GM12891 (cell line): Measurements from ENCODE around the gene ITFG2.

Experiments
- DNase-seq: peaks from one replicate; pipeline ENCODE4 v3.0.0; 2011; ENCODE audit warnings: low spot score; ENCODE audit not compliant: insufficient read length
- FAIRE-seq: peaks from 2 replicates; lab custom pipeline; 2011; peaks lifted over from hg19 to GRCh38; lab: Jason Lieb, UNC
- PAX5 ChIP-seq: IDR thresholded peaks from 2 replicates; pipeline ENCODE4 v1.6.1; 2011; ENCODE audit warnings: low read length, moderate library complexity, mild to moderate bottlenecking; ENCODE audit not compliant: insufficient read depth, severe bottlenecking
- POLR2A ChIP-seq: IDR thresholded peaks from 2 replicates; pipeline ENCODE4 v1.6.1; 2011; ENCODE audit warnings: low read depth, low read length, control low read depth
- POLR2AphosphoS5 ChIP-seq: IDR thresholded peaks from 2 replicates; pipeline ENCODE4 v1.6.1; 2011; ENCODE audit warnings: low read depth, low read length, control low read depth
- POU2F2 ChIP-seq: IDR thresholded peaks from 2 replicates; pipeline ENCODE4 v1.6.1; 2011; ENCODE audit warnings: low read depth, mild to moderate bottlenecking, control low read depth, low read length, moderate library complexity
- SPI1 ChIP-seq: IDR thresholded peaks from 2 replicates; pipeline ENCODE4 v1.6.1; 2011; ENCODE audit warnings: low read depth, low read length, control low read depth
- TAF1 ChIP-seq: IDR thresholded peaks from 2 replicates; pipeline ENCODE4 v1.6.1; 2011; ENCODE audit warnings: low read depth, low read length, control low read depth

ITFG2 gene

GRCh38 chr12:2775431-2775830 is 37.0 kb upstream of the ITFG2 start:
- no peak for FAIRE-seq
- TF ChIP-seq SPI1 (no peak), PAX5 (no peak)
- no peak for DNase-seq

GRCh38 chr12:2776129-2776806 is 36.2 kb upstream of the ITFG2 start:
- DNase-seq (no peak), FAIRE-seq (no peak)
- TF ChIP-seq SPI1 = no peak
- no peak for TF ChIP-seq POU2F2
- no peak for TF ChIP-seq TAF1
- TF ChIP-seq POLR2A = no peak
- TF ChIP-seq POLR2AphosphoS5 = no peak
- no peak for TF ChIP-seq PAX5

GRCh38 chr12:2779281-2779680 is 33.2 kb upstream of the ITFG2 start:
- DNase-seq (no peak), FAIRE-seq (no peak)
- TF ChIP-seq SPI1 (no peak), TAF1 (no peak), POU2F2 (no peak), POLR2AphosphoS5 (no peak), POLR2A (no peak), PAX5 (no peak)

GRCh38 chr12:2783936-2784600 is 28.4 kb upstream of the ITFG2 start:
- FAIRE-seq (peak; percentile 89), DNase-seq (peak; percentile 42)
- TF ChIP-seq SPI1 = peak; percentile 26; the same call in 1 of the 2 replicates
- TF ChIP-seq POLR2AphosphoS5 = no peak
- TF ChIP-seq POU2F2 = no peak

- no peak for FAIRE-seq
These were observed 27.5 kb upstream of the ITFG2 start for GRCh38 chr12:2785017-2785416.

GRCh38 chr12:2791089-2791488 is 21.4 kb upstream of the ITFG2 start:
- no peak for FAIRE-seq
- DNase-seq = no peak
- no peak for TF ChIP-seq POLR2A
- TF ChIP-seq POLR2AphosphoS5 = no peak
- TF ChIP-seq POU2F2 = no peak
- TF ChIP-seq PAX5 = no peak
- no peak for TF ChIP-seq TAF1
- no peak for TF ChIP-seq SPI1

More at GRCh38 chr12:2785017-2785416, 27.5 kb upstream of the ITFG2 start:
- no peak for DNase-seq
- no peak for TF ChIP-seq SPI1

- FAIRE-seq = no peak
- no peak for TF ChIP-seq POU2F2
- TF ChIP-seq TAF1 = no peak
- TF ChIP-seq SPI1 = no peak
- no peak for TF ChIP-seq POLR2A
- no peak for TF ChIP-seq POLR2AphosphoS5
- no peak for TF ChIP-seq PAX5
- DNase-seq = no peak
These were observed 19.6 kb upstream of the ITFG2 start for GRCh38 chr12:2792671-2793500.

- DNase-seq (no peak), FAIRE-seq (no peak)
- TF ChIP-seq SPI1 (no peak), POLR2AphosphoS5 (no peak), POLR2A (no peak), PAX5 (no peak), TAF1 (no peak), POU2F2 (no peak)
These were observed 18.9 kb upstream of the ITFG2 start for GRCh38 chr12:2793561-2793960.

- TF ChIP-seq POLR2AphosphoS5 = no peak
- no peak for TF ChIP-seq TAF1
- FAIRE-seq (peak; percentile 35), DNase-seq (peak; percentile 32)
These were observed 18.2 kb upstream of the ITFG2 start for GRCh38 chr12:2794191-2794735.

GRCh38 chr12:2794736-2795289 is 17.7 kb upstream of the ITFG2 start, which contains the start of gene FKBP4:
FKBP4 (plus strand) TSS chr12:2794970; CDS start chr12:2795140, 170 bp downstream.
- TF ChIP-seq POU2F2 = no peak
- TF ChIP-seq TAF1 = no peak
- TF ChIP-seq POLR2AphosphoS5 = no peak
- no peak for TF ChIP-seq POLR2A
- DNase-seq (peak; percentile 96), FAIRE-seq (peak; percentile 71)
